WTC11 (cell line): ENCODE results near the gene PRUNE2. TPM values are rescaled to one million over a fixed set of nuclear protein-coding genes. Genes with fewer than 3 reads are reported as not detected.

Source experiments
- ATAC-seq: fragments of 200-7000 bp; cut with Tn5 transposase; 2 replicates; pipeline ENCODE4 v1.10.0; 2021; ENCODE audit warnings: mild to moderate bottlenecking, moderate library complexity
- CTCF ChIA-PET: fragments of 300-600 bp; sonication (Branson Sonifier 250); formaldehyde crosslinking; loops from one replicate; lab custom pipeline; 2021; ENCODE audit warnings: antibody characterized with exemption; lab: Charles Lee
- POLR2A ChIA-PET: fragments of 350-600 bp; sonication (Branson Sonifier 250); formaldehyde crosslinking; loops from one replicate; lab custom pipeline; 2021; ENCODE audit warnings: antibody characterized with exemption; lab: Charles Lee
- DNase-seq: peaks from one replicate; pipeline ENCODE4 v3.0.0; 2021; ENCODE audit warnings: low spot score
- H3K27ac Mint-ChIP-seq: 2 replicates; pipeline ENCODE4 v1.8.0; 2021; ENCODE audit warnings: mixed read lengths
- H3K27me3 Mint-ChIP-seq: 2 replicates; pipeline ENCODE4 v1.8.0; 2021; ENCODE audit warnings: low read depth, mild to moderate bottlenecking, moderate library complexity, mixed read lengths
- H3K36me3 Mint-ChIP-seq: 2 replicates; pipeline ENCODE4 v1.8.0; 2021; ENCODE audit warnings: mixed read lengths
- H3K4me1 Mint-ChIP-seq: 2 replicates; pipeline ENCODE4 v1.8.0; 2022; ENCODE audit warnings: mixed read lengths
- H3K4me3 Mint-ChIP-seq: 2 replicates; pipeline ENCODE4 v1.8.0; 2021; ENCODE audit warnings: mild to moderate bottlenecking, moderate library complexity, mixed read lengths
- H3K9me3 Mint-ChIP-seq: 2 replicates; pipeline ENCODE4 v1.8.0; 2021; ENCODE audit warnings: mixed read lengths
- ESRRA ChIP-seq: sonication (generic); formaldehyde crosslinking; IDR thresholded peaks from 2 replicates; pipeline ENCODE4 v1.8.1; 2022; ENCODE audit warnings: mild to moderate bottlenecking, missing genetic modification reagents, borderline replicate concordance
- FOXK1 ChIP-seq: sonication (generic); formaldehyde crosslinking; IDR thresholded peaks from 2 replicates; pipeline ENCODE4 v1.8.0; 2022; ENCODE audit warnings: mild to moderate bottlenecking, moderate library complexity, missing genetic modification reagents
- FOXP1 ChIP-seq: sonication (generic); formaldehyde crosslinking; IDR thresholded peaks from 2 replicates; pipeline ENCODE4 v1.8.0; 2022; ENCODE audit warnings: missing genetic modification reagents, mild to moderate bottlenecking, moderate library complexity, borderline replicate concordance
- GRHL2 ChIP-seq: fragments of 250-450 bp; sonication (Bioruptor Pico); IDR thresholded peaks from 2 replicates; pipeline ENCODE4 v1.8.0; 2022; ENCODE audit warnings: mild to moderate bottlenecking, moderate library complexity; ENCODE audit not compliant: insufficient replicate concordance, severe bottlenecking
- IRF1 ChIP-seq: sonication (generic); formaldehyde crosslinking; IDR thresholded peaks from 2 replicates; pipeline ENCODE4 v1.8.0; 2023; ENCODE audit warnings: missing genetic modification reagents
- JAZF1 ChIP-seq: fragments of 250-450 bp; sonication (Bioruptor Pico); IDR thresholded peaks from 2 replicates; pipeline ENCODE4 v1.9.0; 2021; ENCODE audit warnings: moderate library complexity, mild to moderate bottlenecking, inconsistent platforms
- KAT7 ChIP-seq: sonication (generic); formaldehyde crosslinking; IDR thresholded peaks from 2 replicates; pipeline ENCODE4 v1.8.1; 2023; ENCODE audit warnings: missing genetic modification reagents, mild to moderate bottlenecking, borderline replicate concordance
- PREB ChIP-seq: sonication (generic); formaldehyde crosslinking; IDR thresholded peaks from 2 replicates; pipeline ENCODE4 v1.8.1; 2022; ENCODE audit warnings: mild to moderate bottlenecking, missing genetic modification reagents, moderate library complexity, borderline replicate concordance
- RELA ChIP-seq: sonication (generic); formaldehyde crosslinking; IDR thresholded peaks from 2 replicates; pipeline ENCODE4 v1.8.1; 2022; ENCODE audit warnings: missing genetic modification reagents, mild to moderate bottlenecking, borderline replicate concordance
- SOX15 ChIP-seq: fragments of 250-450 bp; sonication (Bioruptor Pico); IDR thresholded peaks from 2 replicates; pipeline ENCODE4 v1.9.0; 2021; ENCODE audit warnings: mild to moderate bottlenecking
- TCF7 ChIP-seq: sonication (generic); formaldehyde crosslinking; IDR thresholded peaks from 2 replicates; pipeline ENCODE4 v1.8.0; 2022; ENCODE audit warnings: mild to moderate bottlenecking, low read depth, missing genetic modification reagents, moderate library complexity
- TEAD1 ChIP-seq: sonication (generic); formaldehyde crosslinking; IDR thresholded peaks from 2 replicates; pipeline ENCODE4 v1.8.0; 2022; ENCODE audit warnings: mild to moderate bottlenecking, missing genetic modification reagents
- TP53 ChIP-seq: sonication (generic); formaldehyde crosslinking; IDR thresholded peaks from 2 replicates; pipeline ENCODE4 v1.8.1; 2023; ENCODE audit warnings: mild to moderate bottlenecking, missing genetic modification reagents
- ZMAT4 ChIP-seq: fragments of 250-450 bp; sonication (Bioruptor Pico); IDR thresholded peaks from 2 replicates; pipeline ENCODE4 v1.9.0; 2021; ENCODE audit warnings: mild to moderate bottlenecking
- ZNF121 ChIP-seq: sonication (generic); formaldehyde crosslinking; IDR thresholded peaks from 2 replicates; pipeline ENCODE4 v1.8.0; 2023; ENCODE audit warnings: missing genetic modification reagents
- ZNF232 ChIP-seq: sonication (generic); formaldehyde crosslinking; IDR thresholded peaks from 2 replicates; pipeline ENCODE4 v1.8.0; 2022; ENCODE audit warnings: mild to moderate bottlenecking, missing genetic modification reagents
- ZNF423 ChIP-seq: fragments of 250-450 bp; sonication (Bioruptor Pico); IDR thresholded peaks from 2 replicates; pipeline ENCODE4 v2.1.2; 2022; ENCODE audit warnings: mild to moderate bottlenecking, moderate library complexity
- total RNA-seq: library from RNA; stranded (reverse); gene quantifications from 3 replicates; pipeline ENCODE4 v1.2.3, GENCODE V29; 2021
- TF ChIP-seq, protein P1 (sequence below): sonication (generic); formaldehyde crosslinking; IDR thresholded peaks from 2 replicates; pipeline ENCODE4 v1.8.0; 2023; ENCODE audit warnings: missing genetic modification reagents, mild to moderate bottlenecking, borderline replicate concordance
- TF ChIP-seq, protein P2 (sequence below): fragments of 250-450 bp; sonication (Bioruptor Pico); IDR thresholded peaks from 2 replicates; pipeline ENCODE4 v1.9.0; 2021; ENCODE audit warnings: mild to moderate bottlenecking, borderline replicate concordance
- TF ChIP-seq, protein P3 (sequence below): fragments of 250-450 bp; sonication (Bioruptor Pico); conservative IDR thresholded peaks from 2 replicates; pipeline ENCODE4 v1.9.0; 2021; ENCODE audit warnings: mild to moderate bottlenecking

PRUNE2 gene
- total RNA-seq, 1 experiment from 2014 or later: 13.1 TPM

- Mint-ChIP-seq H3K36me3 (peaks cover 2% of the 10 kb centered on the region), H3K4me3 (no peak overlapping the region), H3K4me1 (peaks cover 26% of the 10 kb centered on the region), H3K27ac (no peak overlapping the region), H3K9me3 (peaks cover 4% of the 10 kb centered on the region), H3K27me3 (no peaks in the 10 kb centered on the region; the same call in 1 of the 2 replicates)
- no peak for TF ChIP-seq TP53 (CRISPR knock-in tag)
- TF ChIP-seq RELA (CRISPR knock-in tag): no peak
- no peak for TF ChIP-seq ZMAT4
- TF ChIP-seq, protein P1, sequence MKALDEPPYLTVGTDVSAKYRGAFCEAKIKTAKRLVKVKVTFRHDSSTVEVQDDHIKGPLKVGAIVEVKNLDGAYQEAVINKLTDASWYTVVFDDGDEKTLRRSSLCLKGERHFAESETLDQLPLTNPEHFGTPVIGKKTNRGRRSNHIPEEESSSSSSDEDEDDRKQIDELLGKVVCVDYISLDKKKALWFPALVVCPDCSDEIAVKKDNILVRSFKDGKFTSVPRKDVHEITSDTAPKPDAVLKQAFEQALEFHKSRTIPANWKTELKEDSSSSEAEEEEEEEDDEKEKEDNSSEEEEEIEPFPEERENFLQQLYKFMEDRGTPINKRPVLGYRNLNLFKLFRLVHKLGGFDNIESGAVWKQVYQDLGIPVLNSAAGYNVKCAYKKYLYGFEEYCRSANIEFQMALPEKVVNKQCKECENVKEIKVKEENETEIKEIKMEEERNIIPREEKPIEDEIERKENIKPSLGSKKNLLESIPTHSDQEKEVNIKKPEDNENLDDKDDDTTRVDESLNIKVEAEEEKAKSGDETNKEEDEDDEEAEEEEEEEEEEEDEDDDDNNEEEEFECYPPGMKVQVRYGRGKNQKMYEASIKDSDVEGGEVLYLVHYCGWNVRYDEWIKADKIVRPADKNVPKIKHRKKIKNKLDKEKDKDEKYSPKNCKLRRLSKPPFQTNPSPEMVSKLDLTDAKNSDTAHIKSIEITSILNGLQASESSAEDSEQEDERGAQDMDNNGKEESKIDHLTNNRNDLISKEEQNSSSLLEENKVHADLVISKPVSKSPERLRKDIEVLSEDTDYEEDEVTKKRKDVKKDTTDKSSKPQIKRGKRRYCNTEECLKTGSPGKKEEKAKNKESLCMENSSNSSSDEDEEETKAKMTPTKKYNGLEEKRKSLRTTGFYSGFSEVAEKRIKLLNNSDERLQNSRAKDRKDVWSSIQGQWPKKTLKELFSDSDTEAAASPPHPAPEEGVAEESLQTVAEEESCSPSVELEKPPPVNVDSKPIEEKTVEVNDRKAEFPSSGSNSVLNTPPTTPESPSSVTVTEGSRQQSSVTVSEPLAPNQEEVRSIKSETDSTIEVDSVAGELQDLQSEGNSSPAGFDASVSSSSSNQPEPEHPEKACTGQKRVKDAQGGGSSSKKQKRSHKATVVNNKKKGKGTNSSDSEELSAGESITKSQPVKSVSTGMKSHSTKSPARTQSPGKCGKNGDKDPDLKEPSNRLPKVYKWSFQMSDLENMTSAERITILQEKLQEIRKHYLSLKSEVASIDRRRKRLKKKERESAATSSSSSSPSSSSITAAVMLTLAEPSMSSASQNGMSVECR (CRISPR knock-in tag): no peak
- TF ChIP-seq, protein P2, sequence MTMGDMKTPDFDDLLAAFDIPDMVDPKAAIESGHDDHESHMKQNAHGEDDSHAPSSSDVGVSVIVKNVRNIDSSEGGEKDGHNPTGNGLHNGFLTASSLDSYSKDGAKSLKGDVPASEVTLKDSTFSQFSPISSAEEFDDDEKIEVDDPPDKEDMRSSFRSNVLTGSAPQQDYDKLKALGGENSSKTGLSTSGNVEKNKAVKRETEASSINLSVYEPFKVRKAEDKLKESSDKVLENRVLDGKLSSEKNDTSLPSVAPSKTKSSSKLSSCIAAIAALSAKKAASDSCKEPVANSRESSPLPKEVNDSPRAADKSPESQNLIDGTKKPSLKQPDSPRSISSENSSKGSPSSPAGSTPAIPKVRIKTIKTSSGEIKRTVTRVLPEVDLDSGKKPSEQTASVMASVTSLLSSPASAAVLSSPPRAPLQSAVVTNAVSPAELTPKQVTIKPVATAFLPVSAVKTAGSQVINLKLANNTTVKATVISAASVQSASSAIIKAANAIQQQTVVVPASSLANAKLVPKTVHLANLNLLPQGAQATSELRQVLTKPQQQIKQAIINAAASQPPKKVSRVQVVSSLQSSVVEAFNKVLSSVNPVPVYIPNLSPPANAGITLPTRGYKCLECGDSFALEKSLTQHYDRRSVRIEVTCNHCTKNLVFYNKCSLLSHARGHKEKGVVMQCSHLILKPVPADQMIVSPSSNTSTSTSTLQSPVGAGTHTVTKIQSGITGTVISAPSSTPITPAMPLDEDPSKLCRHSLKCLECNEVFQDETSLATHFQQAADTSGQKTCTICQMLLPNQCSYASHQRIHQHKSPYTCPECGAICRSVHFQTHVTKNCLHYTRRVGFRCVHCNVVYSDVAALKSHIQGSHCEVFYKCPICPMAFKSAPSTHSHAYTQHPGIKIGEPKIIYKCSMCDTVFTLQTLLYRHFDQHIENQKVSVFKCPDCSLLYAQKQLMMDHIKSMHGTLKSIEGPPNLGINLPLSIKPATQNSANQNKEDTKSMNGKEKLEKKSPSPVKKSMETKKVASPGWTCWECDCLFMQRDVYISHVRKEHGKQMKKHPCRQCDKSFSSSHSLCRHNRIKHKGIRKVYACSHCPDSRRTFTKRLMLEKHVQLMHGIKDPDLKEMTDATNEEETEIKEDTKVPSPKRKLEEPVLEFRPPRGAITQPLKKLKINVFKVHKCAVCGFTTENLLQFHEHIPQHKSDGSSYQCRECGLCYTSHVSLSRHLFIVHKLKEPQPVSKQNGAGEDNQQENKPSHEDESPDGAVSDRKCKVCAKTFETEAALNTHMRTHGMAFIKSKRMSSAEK: no peak
- no peak for TF ChIP-seq IRF1 (CRISPR knock-in tag)
- no peak for TF ChIP-seq FOXK1 (CRISPR knock-in tag)
- TF ChIP-seq FOXP1 (CRISPR knock-in tag): no peak
- no peak for TF ChIP-seq GRHL2 (CRISPR knock-in tag)
- no peak for TF ChIP-seq ZNF232 (CRISPR knock-in tag)
- no peak for TF ChIP-seq TCF7 (CRISPR knock-in tag)
- TF ChIP-seq ZNF121 (CRISPR knock-in tag): no peak
- no peak for TF ChIP-seq PREB
- TF ChIP-seq ZNF423 (CRISPR knock-in tag): no peak
- TF ChIP-seq KAT7 (CRISPR knock-in tag): no peak
- TF ChIP-seq ESRRA (CRISPR knock-in tag): no peak
- no peak for TF ChIP-seq SOX15 (CRISPR knock-in tag)
- TF ChIP-seq TEAD1 (CRISPR knock-in tag): no peak
- TF ChIP-seq JAZF1 (CRISPR knock-in tag): no peak
- TF ChIP-seq, protein P3, sequence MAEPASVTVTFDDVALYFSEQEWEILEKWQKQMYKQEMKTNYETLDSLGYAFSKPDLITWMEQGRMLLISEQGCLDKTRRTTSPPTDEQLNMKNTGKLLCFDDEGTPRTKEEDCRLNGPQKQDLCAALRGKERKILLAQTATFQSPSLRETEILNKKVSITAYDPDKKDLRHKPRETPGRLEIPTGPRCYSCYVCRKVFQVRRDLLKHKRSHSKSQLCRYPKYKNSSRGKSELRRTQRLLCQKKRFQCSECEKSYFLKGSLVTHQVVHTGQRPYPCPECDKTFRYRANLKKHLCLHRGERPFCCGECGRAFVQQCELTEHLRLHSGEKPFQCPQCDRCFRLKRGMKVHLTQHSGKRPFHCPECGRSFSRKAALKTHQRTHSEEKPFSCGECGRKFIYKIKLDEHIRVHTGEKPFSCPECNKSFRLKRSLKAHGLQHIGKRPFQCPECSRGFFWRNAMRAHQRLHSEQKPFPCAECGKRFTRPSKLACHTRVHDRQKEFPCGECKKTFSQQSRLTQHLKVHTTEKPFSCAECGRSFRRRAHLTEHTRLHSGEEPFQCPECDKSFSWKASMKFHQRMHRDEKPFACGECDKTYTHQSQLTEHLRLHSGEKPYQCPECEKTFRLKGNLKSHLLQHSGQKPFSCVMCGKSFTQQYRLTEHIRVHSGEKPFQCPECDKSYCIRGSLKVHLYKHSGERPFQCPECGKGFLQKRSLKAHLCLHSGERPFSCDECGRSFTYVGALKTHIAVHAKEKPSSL (CRISPR knock-in tag): no peak
- ChIA-PET CTCF (no interaction called here), POLR2A (no interaction called here)
- DNase-seq: no peak
- ATAC-seq: no peak
Measured at GRCh38 chr9:76882686-76883085, 23.2 kb downstream of the PRUNE2 start.
